ENCODE results near the gene TEF. TPM values are rescaled to one million over a fixed set of nuclear protein-coding genes. Genes with fewer than 3 reads are reported as not detected.

Gene TEF
- total RNA-seq, 1 experiment from 2014 or later, result 3.3 TPM

DNA sequence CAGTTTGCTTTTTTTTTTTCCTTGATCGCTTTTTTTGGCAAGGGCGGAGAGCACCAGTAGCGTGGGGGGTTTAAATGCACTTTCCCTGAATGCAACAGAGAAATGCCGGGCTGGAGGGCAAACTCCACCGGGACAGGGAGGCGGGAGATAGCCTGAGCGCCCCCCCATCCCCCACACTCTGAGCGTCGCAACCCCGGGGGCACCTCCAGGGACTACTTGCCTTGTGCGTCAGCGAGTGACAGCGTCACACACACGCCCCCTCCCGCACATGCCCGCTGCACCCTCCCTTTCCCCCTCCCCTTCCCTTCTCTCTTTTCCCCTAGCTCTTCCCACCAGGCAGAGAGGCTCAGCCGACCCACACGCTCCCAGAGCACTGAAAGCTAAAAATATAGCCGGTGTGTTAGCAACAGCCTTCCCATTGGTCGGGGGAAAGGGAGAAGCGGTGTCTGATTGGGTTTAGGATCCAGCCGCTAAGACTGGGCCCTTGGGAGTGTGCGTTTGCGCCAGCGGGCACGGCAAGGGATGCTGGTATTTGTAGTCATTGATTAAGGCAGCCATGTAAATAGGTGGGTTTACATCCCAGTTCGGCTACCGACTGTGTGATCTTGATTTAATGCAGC lies 66.6 kb downstream of the TEF start:
- peak; percentile 99 for DNase-seq (ENCODE audit: low read depth)

Other genes with a start within 250 kb of the TEF start
- 28.2 and 28.5 TPM in 2 replicates for gene L3MBTL2, start 176.6 kb upstream of the TEF start, total RNA-seq (2014; rRNA removed)
- gene CHADL, start 141.0 kb upstream of the TEF start, total RNA-seq (2014; rRNA removed), result 0.19 and 2.4 TPM in 2 replicates
- gene RANGAP1, start 95.8 kb upstream of the TEF start, total RNA-seq (2014; rRNA removed), result 110 and 135 TPM in 2 replicates
- gene ZC3H7B, start 80.4 kb upstream of the TEF start, total RNA-seq (2014; rRNA removed), result 51.5 and 52.2 TPM in 2 replicates
- 17.8 and 22.9 TPM in 2 replicates for gene TOB2, start 64.9 kb downstream of the TEF start, total RNA-seq (2014; rRNA removed)
- gene PHF5A, start 86.8 kb downstream of the TEF start, total RNA-seq (2014; rRNA removed), result 71.5 and 80.7 TPM in 2 replicates
- 61.2 and 64.4 TPM in 2 replicates for gene ACO2, start 87.2 kb downstream of the TEF start, total RNA-seq (2014; rRNA removed)
- 20.0 and 20.6 TPM in 2 replicates for gene POLR3H, start 162.5 kb downstream of the TEF start, total RNA-seq (2014; rRNA removed)
- 0.77 and 0.92 TPM in 2 replicates for gene CSDC2, start 179.1 kb downstream of the TEF start, total RNA-seq (2014; rRNA removed)
- 29.9 and 34.4 TPM in 2 replicates for gene PMM1, start 207.9 kb downstream of the TEF start, total RNA-seq (2014; rRNA removed)
- 26.2 and 26.6 TPM in 2 replicates for gene DESI1, start 239.1 kb downstream of the TEF start, total RNA-seq (2014; rRNA removed)
- 475 and 477 TPM in 2 replicates for gene XRCC6, start 239.4 kb downstream of the TEF start, total RNA-seq (2014; rRNA removed)